ENCODE measurements around the gene CNDP2.

CNDP2 gene

DNA sequence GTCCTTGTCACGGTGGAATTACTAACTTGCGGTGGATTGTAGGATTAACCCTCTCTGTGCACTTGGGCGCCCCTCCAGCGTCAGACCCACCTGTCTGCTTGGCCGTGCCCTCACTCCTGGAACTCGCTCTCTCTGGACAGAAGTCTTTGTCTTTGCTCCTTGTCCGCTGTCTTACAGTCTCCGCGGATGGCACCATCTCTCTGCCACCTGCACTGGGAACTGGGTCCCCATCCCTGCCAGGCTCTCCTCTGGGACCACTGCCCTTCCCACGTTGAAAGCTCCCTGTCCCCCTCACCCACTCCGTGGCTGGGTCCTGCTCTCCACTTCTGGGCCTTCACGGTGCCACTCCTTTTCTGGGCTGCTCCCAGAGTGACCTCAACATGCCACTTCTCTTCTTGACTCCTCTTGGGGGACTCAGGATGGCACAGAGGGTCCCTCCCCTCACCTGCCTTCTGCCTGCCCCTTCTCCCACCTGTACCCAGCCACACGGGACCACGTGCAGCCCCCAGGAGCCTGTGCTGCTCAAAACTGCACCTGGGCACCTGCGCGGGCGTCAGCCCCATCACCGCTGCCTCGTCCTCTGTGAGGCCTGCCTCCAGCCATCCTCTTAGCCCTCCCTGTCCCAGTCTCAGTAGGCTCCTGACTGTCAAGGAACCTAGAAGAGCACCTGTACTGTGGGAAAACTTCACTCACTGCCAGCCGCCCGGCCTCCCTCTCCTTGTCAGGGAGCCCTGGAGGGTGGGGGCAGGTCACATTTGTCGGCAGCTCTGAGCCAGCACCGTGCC lies 11.1 kb downstream of the CNDP2 start:
- Histone ChIP-seq H3K27me3 (ENCODE audit: low read length) (no peaks in the 10 kb centered on the region), H4K20me1 (ENCODE audit: low read depth, low read length) (0 out of 2 replicates have a peak, but pooled peaks cover 5% of the 10 kb centered on the region), H3F3A (ENCODE audit: insufficient read depth) (no peaks in the 10 kb centered on the region), H3K9me3 (ENCODE audit: insufficient read depth, low read length) (no peaks in the 10 kb centered on the region), H3K36me3 (ENCODE audit: low read length) (peaks cover 22% of the 10 kb centered on the region), H3K27ac (ENCODE audit: low read depth, low read length) (no peak overlapping the region), H3K9me2 (replicated peaks; ENCODE audit: insufficient read depth, low read length) (no peaks in the 10 kb centered on the region), H2AFZ (ENCODE audit: low read depth, low read length, severe bottlenecking) (no peak overlapping the region), H3K4me2 (ENCODE audit: low read depth, low read length, poor library complexity, severe bottlenecking) (no peak overlapping the region), H3K4me3 (ENCODE audit: insufficient read depth, low read length, poor library complexity, severe bottlenecking) (no peak overlapping the region), H3K79me2 (ENCODE audit: insufficient read depth, low read length) (peaks cover 4% of the 10 kb centered on the region; the same call in 1 of the 2 replicates), H3K9ac (ENCODE audit: low read length) (no peak overlapping the region)
- no peak for TF ChIP-seq EZH2phosphoT487 (conservative IDR thresholded peaks at IDR 0.05; ENCODE audit: low read length)
- no peak for TF ChIP-seq CTCF (IDR thresholded peaks at IDR 0.05; ENCODE audit: insufficient read depth, low read length, poor library complexity, severe bottlenecking)

- no peak for TF ChIP-seq CTCF (IDR thresholded peaks at IDR 0.05; ENCODE audit: insufficient read depth, low read length, poor library complexity, severe bottlenecking)
- no peak for TF ChIP-seq EZH2phosphoT487 (conservative IDR thresholded peaks at IDR 0.05; ENCODE audit: low read length)
These were observed 11.8 kb downstream of the CNDP2 start for GRCh38 chr18:74507927-74508326.

GRCh38 chr18:74508366-74508765 lies 12.2 kb downstream of the CNDP2 start:
- Histone ChIP-seq H3F3A (ENCODE audit: insufficient read depth) (no peaks in the 10 kb centered on the region), H3K36me3 (ENCODE audit: low read length) (peaks cover 11% of the 10 kb centered on the region; the same call in 1 of the 2 replicates), H3K9me2 (replicated peaks; ENCODE audit: insufficient read depth, low read length) (no peaks in the 10 kb centered on the region), H3K27ac (ENCODE audit: low read depth, low read length) (no peak overlapping the region), H3K9me3 (ENCODE audit: insufficient read depth, low read length) (no peaks in the 10 kb centered on the region), H3K9ac (ENCODE audit: low read length) (no peak overlapping the region), H3K27me3 (ENCODE audit: low read length) (no peaks in the 10 kb centered on the region), H2AFZ (ENCODE audit: low read depth, low read length, severe bottlenecking) (no peak overlapping the region), H4K20me1 (ENCODE audit: low read depth, low read length) (peaks cover 5% of the 10 kb centered on the region; the same call in 1 of the 2 replicates), H3K4me2 (ENCODE audit: low read depth, low read length, poor library complexity, severe bottlenecking) (no peak overlapping the region), H3K4me3 (ENCODE audit: insufficient read depth, low read length, poor library complexity, severe bottlenecking) (no peak overlapping the region), H3K79me2 (ENCODE audit: insufficient read depth, low read length) (no peaks in the 10 kb centered on the region)
- TF ChIP-seq CTCF (IDR thresholded peaks at IDR 0.05; ENCODE audit: insufficient read depth, low read length, poor library complexity, severe bottlenecking): no peak
- TF ChIP-seq EZH2phosphoT487 (conservative IDR thresholded peaks at IDR 0.05; ENCODE audit: low read length): no peak

More at GRCh38 chr18:74507927-74508326, 11.8 kb downstream of the CNDP2 start:
- Histone ChIP-seq H3K4me3 (ENCODE audit: insufficient read depth, low read length, poor library complexity, severe bottlenecking) (no peak overlapping the region), H3K9ac (ENCODE audit: low read length) (no peak overlapping the region), H3K27ac (ENCODE audit: low read depth, low read length) (no peak overlapping the region), H3K9me3 (ENCODE audit: insufficient read depth, low read length) (no peaks in the 10 kb centered on the region), H2AFZ (ENCODE audit: low read depth, low read length, severe bottlenecking) (no peak overlapping the region), H3K36me3 (ENCODE audit: low read length) (peaks cover 16% of the 10 kb centered on the region), H3K79me2 (ENCODE audit: insufficient read depth, low read length) (no peaks in the 10 kb centered on the region), H3F3A (ENCODE audit: insufficient read depth) (no peaks in the 10 kb centered on the region), H3K4me2 (ENCODE audit: low read depth, low read length, poor library complexity, severe bottlenecking) (no peak overlapping the region), H3K27me3 (ENCODE audit: low read length) (no peaks in the 10 kb centered on the region), H3K9me2 (replicated peaks; ENCODE audit: insufficient read depth, low read length) (no peaks in the 10 kb centered on the region), H4K20me1 (ENCODE audit: low read depth, low read length) (0 out of 2 replicates have a peak, but pooled peaks cover 5% of the 10 kb centered on the region)

Measured in SU-DHL-6 (cell line).